Raji (cell line): ENCODE measurements around the gene SREBF1.

Experiments
- POLR2A ChIP-seq: IDR thresholded peaks from 2 replicates; pipeline ENCODE4 v1.6.1; 2011; ENCODE audit warnings: low read depth, low read length, control low read depth; ENCODE audit not compliant: insufficient read depth

The SREBF1 gene

GRCh38 chr17:17848311-17849082 lies 11.7 kb upstream of the SREBF1 start:
- no peak for TF ChIP-seq POLR2A

GRCh38 chr17:17847726-17848125 lies 10.9 kb upstream of the SREBF1 start:
- TF ChIP-seq POLR2A = no peak

- TF ChIP-seq POLR2A = no peak
Measured at GRCh38 chr17:17847118-17847689, 10.4 kb upstream of the SREBF1 start.

- no peak for TF ChIP-seq POLR2A
Measured at GRCh38 chr17:17846645-17847044, 9.9 kb upstream of the SREBF1 start.

- TF ChIP-seq POLR2A = no peak
Measured at GRCh38 chr17:17846003-17846402, 9.2 kb upstream of the SREBF1 start.

- no peak for TF ChIP-seq POLR2A
Measured at GRCh38 chr17:17845046-17845775, 8.4 kb upstream of the SREBF1 start.

- TF ChIP-seq POLR2A = no peak
Measured at GRCh38 chr17:17844500-17844899, 7.7 kb upstream of the SREBF1 start.

GRCh38 chr17:17844079-17844478 lies 7.3 kb upstream of the SREBF1 start:
- TF ChIP-seq POLR2A = no peak

- TF ChIP-seq POLR2A = no peak
Measured at GRCh38 chr17:17843096-17843495, 6.3 kb upstream of the SREBF1 start.

GRCh38 chr17:17842111-17842876 lies 5.5 kb upstream of the SREBF1 start:
- no peak for TF ChIP-seq POLR2A

GRCh38 chr17:17841601-17842025 lies 4.8 kb upstream of the SREBF1 start:
- no peak for TF ChIP-seq POLR2A

- no peak for TF ChIP-seq POLR2A
Measured at GRCh38 chr17:17840751-17841591, 4.2 kb upstream of the SREBF1 start.

GRCh38 chr17:17839791-17840707 lies 3.3 kb upstream of the SREBF1 start:
- TF ChIP-seq POLR2A = peak; percentile 97
